CD4-positive, CD25-positive, alpha-beta regulatory T cell (primary cell): ENCODE measurements around the gene XPNPEP2. TPM values are rescaled to one million over a fixed set of nuclear protein-coding genes. Genes with fewer than 3 reads are reported as not detected.

Experiments used
- ATAC-seq, 2 donors: fragments of 150-1000 bp; cut with Tn5 transposase; one replicate each; pipeline ENCODE4 v1.10.0; 2021; ENCODE audit warnings: low read depth in 2 of 2, moderate number of reproducible peaks in 2 of 2, moderate library complexity in 1 of 2
- DNase-seq, 3 donors: peaks; one replicate each; pipeline versions ENCODE4 v3.0.0 to v3.0.0-alpha.2; 2012 to 2022; ENCODE audit warnings: mixed read lengths in 1 of 3
- H3K27ac ChIP-seq: one replicate; pipeline ENCODE4 v1.7.0; 2013; ENCODE audit warnings: mild to moderate bottlenecking, low read length; ENCODE audit not compliant: insufficient read depth, poor library complexity, severe bottlenecking
- H3K27me3 ChIP-seq: one replicate; pipeline ENCODE4 v1.7.0; 2013; ENCODE audit warnings: low read length; ENCODE audit not compliant: control insufficient read depth, insufficient read depth
- H3K36me3 ChIP-seq: one replicate; pipeline ENCODE4 v1.7.0; 2013; ENCODE audit warnings: mild to moderate bottlenecking, low read length, moderate library complexity; ENCODE audit not compliant: control insufficient read depth, insufficient read depth
- H3K4me1 ChIP-seq: 2 replicates; pipeline ENCODE4 v1.7.0; 2013; ENCODE audit warnings: mild to moderate bottlenecking, low read length; ENCODE audit not compliant: insufficient read depth, control insufficient read depth, poor library complexity, severe bottlenecking
- H3K4me3 ChIP-seq: one replicate; pipeline ENCODE4 v1.7.0; 2013; ENCODE audit warnings: low read depth, mild to moderate bottlenecking, low read length, moderate library complexity
- H3K9me3 ChIP-seq, 2 experiments: 1 replicate in 1 of 2; 2 replicates in 1 of 2; pipeline ENCODE4 v1.7.0; 2013; ENCODE audit warnings: low read length in 2 of 2, mild to moderate bottlenecking in 1 of 2, moderate library complexity in 1 of 2; ENCODE audit not compliant: control insufficient read depth in 2 of 2
- H3K27ac Mint-ChIP-seq, 3 donors: one replicate each; pipeline ENCODE4 v1.8.0; 2020 to 2022; ENCODE audit warnings: mild to moderate bottlenecking in 3 of 3, mixed read lengths in 3 of 3, moderate library complexity in 2 of 3
- H3K27me3 Mint-ChIP-seq: one replicate; pipeline ENCODE4 v1.8.0; 2022; ENCODE audit warnings: mild to moderate bottlenecking, mixed read lengths
- H3K36me3 Mint-ChIP-seq: one replicate; pipeline ENCODE4 v1.8.0; 2020; ENCODE audit warnings: mixed read lengths
- H3K4me1 Mint-ChIP-seq, 4 donors: one replicate each; pipeline ENCODE4 v1.8.0; 2020 to 2022; ENCODE audit warnings: mixed read lengths in 4 of 4, mild to moderate bottlenecking in 1 of 4
- H3K4me3 Mint-ChIP-seq, 4 donors: one replicate each; pipeline ENCODE4 v1.8.0; 2020 to 2022; ENCODE audit warnings: mild to moderate bottlenecking in 4 of 4, mixed read lengths in 4 of 4, moderate library complexity in 3 of 4
- H3K9me3 Mint-ChIP-seq, 7 donors: one replicate each; pipeline ENCODE4 v1.8.0; 2020 to 2022; ENCODE audit warnings: mixed read lengths in 7 of 7, mild to moderate bottlenecking in 3 of 7, moderate library complexity in 2 of 7
- polyA plus RNA-seq, 4 donors: library from polyadenylated mRNA; unstranded; fragments of 300-500 nt; fragmentation: Illumina TruSeq; gene quantifications; one replicate each; pipeline ENCODE4 v1.2.3, GENCODE V29; 2021
- total RNA-seq: library from RNA; stranded (reverse); gene quantifications from one replicate; pipeline ENCODE4 v1.2.3, GENCODE V29; 2022

The XPNPEP2 gene
- total and polyA plus RNA-seq, 5 donors from 2014 or later: 0.17 to 0.99 (median 0.63) TPM

- no peak overlapping the region for H3K27ac Mint-ChIP-seq
- no peaks in the 10 kb centered on the region for H3K4me1 Mint-ChIP-seq
- no peak overlapping the region for H3K4me3 Mint-ChIP-seq
- H3K9me3 Mint-ChIP-seq: peaks cover 0 to 1% (median 0%) of the 10 kb centered on the region in 7 donors
- H3K27me3 ChIP-seq: no peaks in the 10 kb centered on the region
- no peaks in the 10 kb centered on the region for H3K9me3 ChIP-seq
- no peak for DNase-seq
- no peaks in the 10 kb centered on the region for H3K36me3 Mint-ChIP-seq
- no peak for ATAC-seq
- no peaks in the 10 kb centered on the region for H3K36me3 ChIP-seq
- no peaks in the 10 kb centered on the region for H3K27me3 Mint-ChIP-seq
- no peak overlapping the region for H3K27ac ChIP-seq
- no peak overlapping the region for H3K4me3 ChIP-seq
- no peaks in the 10 kb centered on the region for H3K4me1 ChIP-seq
Observed at GRCh38 chrX:129696463-129697155, 42.2 kb upstream of the XPNPEP2 start.

- Mint-ChIP-seq H3K4me1 (no peaks in the 10 kb centered on the region), H3K4me3 (no peak overlapping the region), H3K27me3 (no peaks in the 10 kb centered on the region), H3K27ac (no peak overlapping the region), H3K9me3 (peaks cover 0 to 1% (median 0%) of the 10 kb centered on the region in 7 donors), H3K36me3 (no peaks in the 10 kb centered on the region)
- DNase-seq: no peak
- Histone ChIP-seq H3K27me3 (no peaks in the 10 kb centered on the region), H3K9me3 (no peaks in the 10 kb centered on the region), H3K4me3 (no peak overlapping the region), H3K36me3 (no peaks in the 10 kb centered on the region), H3K27ac (no peak overlapping the region), H3K4me1 (no peaks in the 10 kb centered on the region)
- ATAC-seq: no peak
Observed at GRCh38 chrX:129697204-129697829, 41.5 kb upstream of the XPNPEP2 start.

- no peak for ATAC-seq
- Mint-ChIP-seq H3K4me1 (no peaks in the 10 kb centered on the region), H3K27ac (no peak overlapping the region)
Observed at GRCh38 chrX:129698150-129698549, 40.6 kb upstream of the XPNPEP2 start.

DNA sequence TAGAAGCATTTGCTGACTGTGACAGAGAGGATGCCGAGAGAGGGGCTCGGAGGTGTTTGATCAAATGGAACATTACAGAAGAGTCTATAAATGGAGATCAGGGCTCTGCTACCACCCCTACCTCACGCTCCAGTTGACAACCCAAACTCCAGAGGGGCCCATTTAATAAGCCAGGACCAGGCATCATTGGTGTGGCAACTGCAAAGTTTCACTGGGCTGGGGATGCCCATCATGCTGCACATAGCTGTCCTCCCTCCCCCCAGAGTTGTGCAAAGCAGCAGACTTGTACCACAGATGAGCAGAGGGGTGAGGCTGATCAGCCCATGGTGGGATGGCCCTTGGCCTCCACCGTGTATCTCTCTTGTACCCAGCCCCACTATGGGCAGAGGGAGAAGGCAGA, 38.2 kb upstream of the XPNPEP2 start:
- Mint-ChIP-seq H3K36me3 (no peaks in the 10 kb centered on the region), H3K4me1 (no peaks in the 10 kb centered on the region), H3K27ac (no peak overlapping the region), H3K27me3 (no peaks in the 10 kb centered on the region), H3K9me3 (peaks cover 0 to 1% (median 0%) of the 10 kb centered on the region in 7 donors), H3K4me3 (no peak overlapping the region)
- Histone ChIP-seq H3K4me1 (no peaks in the 10 kb centered on the region), H3K27ac (no peak overlapping the region), H3K36me3 (no peaks in the 10 kb centered on the region), H3K27me3 (no peaks in the 10 kb centered on the region), H3K4me3 (no peak overlapping the region), H3K9me3 (no peaks in the 10 kb centered on the region)
- ATAC-seq: no peak
- no peak for DNase-seq

More at GRCh38 chrX:129698150-129698549, 40.6 kb upstream of the XPNPEP2 start:
- Mint-ChIP-seq H3K4me3 (no peak overlapping the region), H3K27me3 (no peaks in the 10 kb centered on the region), H3K36me3 (no peaks in the 10 kb centered on the region), H3K9me3 (peaks cover 0 to 1% (median 0%) of the 10 kb centered on the region in 7 donors)
- no peak overlapping the region for H3K27ac ChIP-seq
- no peaks in the 10 kb centered on the region for H3K36me3 ChIP-seq
- H3K9me3 ChIP-seq: no peaks in the 10 kb centered on the region
- H3K4me3 ChIP-seq: no peak overlapping the region
- no peaks in the 10 kb centered on the region for H3K4me1 ChIP-seq
- no peaks in the 10 kb centered on the region for H3K27me3 ChIP-seq
- no peak for DNase-seq

DNA sequence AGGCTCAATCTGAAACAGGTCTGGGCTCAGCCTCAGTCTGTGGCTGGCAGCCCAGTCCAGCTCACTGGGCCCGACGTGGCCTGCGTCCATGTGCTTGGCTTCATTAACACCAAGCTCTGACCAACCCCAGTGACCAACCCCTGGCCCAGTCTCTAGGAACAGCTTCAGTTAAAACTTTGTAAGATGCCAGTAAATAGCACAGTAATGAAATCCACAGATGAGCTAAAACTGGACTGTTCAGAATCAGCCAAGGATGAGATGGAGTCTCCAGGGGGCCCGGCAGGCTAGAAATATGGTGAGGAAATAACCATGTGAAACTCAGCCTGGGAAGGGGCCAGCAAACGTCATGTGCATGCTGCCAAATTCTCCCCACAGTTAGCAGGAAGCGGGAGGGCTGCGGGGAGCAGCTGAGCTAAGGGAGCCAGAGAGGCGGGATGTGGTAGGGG, 37.1 kb upstream of the XPNPEP2 start:
- Mint-ChIP-seq H3K4me3 (no peak overlapping the region), H3K4me1 (no peaks in the 10 kb centered on the region), H3K27ac (no peak overlapping the region), H3K27me3 (no peaks in the 10 kb centered on the region), H3K9me3 (peaks cover 0 to 1% (median 0%) of the 10 kb centered on the region in 7 donors), H3K36me3 (no peaks in the 10 kb centered on the region)
- H3K9me3 ChIP-seq: no peaks in the 10 kb centered on the region
- no peaks in the 10 kb centered on the region for H3K4me1 ChIP-seq
- no peak overlapping the region for H3K4me3 ChIP-seq
- DNase-seq (no peak), ATAC-seq (no peak)
- no peaks in the 10 kb centered on the region for H3K27me3 ChIP-seq
- no peak overlapping the region for H3K27ac ChIP-seq
- H3K36me3 ChIP-seq: no peaks in the 10 kb centered on the region

GRCh38 chrX:129704491-129704890, 34.3 kb upstream of the XPNPEP2 start:
- Mint-ChIP-seq H3K4me3 (no peak overlapping the region), H3K36me3 (no peaks in the 10 kb centered on the region), H3K4me1 (no peaks in the 10 kb centered on the region)

GRCh38 chrX:129705377-129705925, 33.3 kb upstream of the XPNPEP2 start:
- Mint-ChIP-seq H3K4me1 (no peaks in the 10 kb centered on the region), H3K27ac (no peak overlapping the region), H3K36me3 (no peaks in the 10 kb centered on the region), H3K9me3 (no peaks in the 10 kb centered on the region), H3K27me3 (peaks cover 4% of the 10 kb centered on the region), H3K4me3 (no peak overlapping the region)
- ATAC-seq: no peak
- DNase-seq: no peak
- H3K27ac ChIP-seq: no peak overlapping the region
- no peaks in the 10 kb centered on the region for H3K4me1 ChIP-seq
- no peaks in the 10 kb centered on the region for H3K36me3 ChIP-seq
- H3K9me3 ChIP-seq: peaks cover 0 to 2% of the 10 kb centered on the region in 2 experiments
- H3K4me3 ChIP-seq: no peak overlapping the region
- H3K27me3 ChIP-seq: no peaks in the 10 kb centered on the region

More at GRCh38 chrX:129704491-129704890, 34.3 kb upstream of the XPNPEP2 start:
- Mint-ChIP-seq H3K27me3 (no peaks in the 10 kb centered on the region), H3K27ac (no peak overlapping the region), H3K9me3 (peaks cover 0 to 1% (median 0%) of the 10 kb centered on the region in 7 donors)
- H3K9me3 ChIP-seq: peaks cover 0 to 2% of the 10 kb centered on the region in 2 experiments
- H3K36me3 ChIP-seq: no peaks in the 10 kb centered on the region
- DNase-seq: no peak
- no peaks in the 10 kb centered on the region for H3K27me3 ChIP-seq
- no peaks in the 10 kb centered on the region for H3K4me1 ChIP-seq
- H3K4me3 ChIP-seq: no peak overlapping the region
- no peak overlapping the region for H3K27ac ChIP-seq
- no peak for ATAC-seq
